Panc1 (cell line): Measurements from ENCODE around the gene NLN.

Experiments
- CTCF ChIP-seq: fragments of 450-650 bp; IDR thresholded peaks from 2 replicates; pipeline ENCODE4 v1.5.1; 2017; ENCODE audit warnings: mild to moderate bottlenecking
- POLR2AphosphoS5 ChIP-seq: IDR thresholded peaks from 2 replicates; pipeline ENCODE4 v1.6.1; 2012; ENCODE audit warnings: mild to moderate bottlenecking, low read depth, low read length, moderate library complexity
- SIN3A ChIP-seq: IDR thresholded peaks from 2 replicates; pipeline ENCODE4 v1.6.1; 2012; ENCODE audit warnings: low read depth, mild to moderate bottlenecking, low read length, moderate library complexity, borderline replicate concordance; ENCODE audit not compliant: insufficient read depth
- TCF7L2 ChIP-seq: IDR thresholded peaks from 2 replicates; pipeline ENCODE4 v1.6.1; 2011; ENCODE audit warnings: mild to moderate bottlenecking, low read depth, low read length, inconsistent platforms
- TF ChIP-seq, protein P1 (sequence below), 2 experiments: IDR thresholded peaks; 2 replicates each; pipeline ENCODE4 v1.6.1; 2011 to 2012; ENCODE audit warnings: low read depth in 2 of 2, control low read depth in 1 of 2, low read length in 1 of 2, mild to moderate bottlenecking in 1 of 2, moderate library complexity in 1 of 2; ENCODE audit not compliant: insufficient read depth in 1 of 2

GRCh38 chr5:65708145-65708544 is 13.9 kb upstream of the NLN start:
- TF ChIP-seq POLR2AphosphoS5: no peak
- TF ChIP-seq CTCF: no peak
- TF ChIP-seq, protein P1, sequence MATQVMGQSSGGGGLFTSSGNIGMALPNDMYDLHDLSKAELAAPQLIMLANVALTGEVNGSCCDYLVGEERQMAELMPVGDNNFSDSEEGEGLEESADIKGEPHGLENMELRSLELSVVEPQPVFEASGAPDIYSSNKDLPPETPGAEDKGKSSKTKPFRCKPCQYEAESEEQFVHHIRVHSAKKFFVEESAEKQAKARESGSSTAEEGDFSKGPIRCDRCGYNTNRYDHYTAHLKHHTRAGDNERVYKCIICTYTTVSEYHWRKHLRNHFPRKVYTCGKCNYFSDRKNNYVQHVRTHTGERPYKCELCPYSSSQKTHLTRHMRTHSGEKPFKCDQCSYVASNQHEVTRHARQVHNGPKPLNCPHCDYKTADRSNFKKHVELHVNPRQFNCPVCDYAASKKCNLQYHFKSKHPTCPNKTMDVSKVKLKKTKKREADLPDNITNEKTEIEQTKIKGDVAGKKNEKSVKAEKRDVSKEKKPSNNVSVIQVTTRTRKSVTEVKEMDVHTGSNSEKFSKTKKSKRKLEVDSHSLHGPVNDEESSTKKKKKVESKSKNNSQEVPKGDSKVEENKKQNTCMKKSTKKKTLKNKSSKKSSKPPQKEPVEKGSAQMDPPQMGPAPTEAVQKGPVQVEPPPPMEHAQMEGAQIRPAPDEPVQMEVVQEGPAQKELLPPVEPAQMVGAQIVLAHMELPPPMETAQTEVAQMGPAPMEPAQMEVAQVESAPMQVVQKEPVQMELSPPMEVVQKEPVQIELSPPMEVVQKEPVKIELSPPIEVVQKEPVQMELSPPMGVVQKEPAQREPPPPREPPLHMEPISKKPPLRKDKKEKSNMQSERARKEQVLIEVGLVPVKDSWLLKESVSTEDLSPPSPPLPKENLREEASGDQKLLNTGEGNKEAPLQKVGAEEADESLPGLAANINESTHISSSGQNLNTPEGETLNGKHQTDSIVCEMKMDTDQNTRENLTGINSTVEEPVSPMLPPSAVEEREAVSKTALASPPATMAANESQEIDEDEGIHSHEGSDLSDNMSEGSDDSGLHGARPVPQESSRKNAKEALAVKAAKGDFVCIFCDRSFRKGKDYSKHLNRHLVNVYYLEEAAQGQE (IDR thresholded peaks at IDR 0.05; ENCODE audit: insufficient read depth in 1 of 2, low read depth in 2 of 2, low read length in 1 of 2): no peak
- no peak for TF ChIP-seq SIN3A
- no peak for TF ChIP-seq TCF7L2
